ENCODE data around the gene NHERF2. TPM values are rescaled to one million over a fixed set of nuclear protein-coding genes. Genes with fewer than 3 reads are reported as not detected.
A peak's percentile ranks its signal among the peaks of the same experiment; 100 is the strongest.

Gene NHERF2
- total RNA-seq, 2 donors from 2014 or later: 66.0 to 84.1 TPM

GRCh38 chr16:2045965-2046892 is 19.5 kb downstream of the NHERF2 start:
- H3K36me3 ChIP-seq: peaks cover 4% of the 10 kb centered on the region
- DNase-seq (ENCODE audit: low spot score) (no peak), ATAC-seq (ENCODE audit: insufficient number of reproducible peaks, low FRiP score, low read depth) (no peak)
- no peaks in the 10 kb centered on the region for H3K9me3 ChIP-seq
- H3K27ac ChIP-seq: peak overlapping the region in 1 of 2 donors; percentile 58
- H3K27me3 ChIP-seq (replicated peaks; ENCODE audit: insufficient read depth): no peaks in the 10 kb centered on the region
- peaks cover 14 to 40% of the 10 kb centered on the region in 2 donors for H3K4me1 ChIP-seq (ENCODE audit: control insufficient read depth in 1 of 2, low read depth in 2 of 2)
- peak overlapping the region; percentile 86 for H3K4me3 ChIP-seq
- TF ChIP-seq, protein P1, sequence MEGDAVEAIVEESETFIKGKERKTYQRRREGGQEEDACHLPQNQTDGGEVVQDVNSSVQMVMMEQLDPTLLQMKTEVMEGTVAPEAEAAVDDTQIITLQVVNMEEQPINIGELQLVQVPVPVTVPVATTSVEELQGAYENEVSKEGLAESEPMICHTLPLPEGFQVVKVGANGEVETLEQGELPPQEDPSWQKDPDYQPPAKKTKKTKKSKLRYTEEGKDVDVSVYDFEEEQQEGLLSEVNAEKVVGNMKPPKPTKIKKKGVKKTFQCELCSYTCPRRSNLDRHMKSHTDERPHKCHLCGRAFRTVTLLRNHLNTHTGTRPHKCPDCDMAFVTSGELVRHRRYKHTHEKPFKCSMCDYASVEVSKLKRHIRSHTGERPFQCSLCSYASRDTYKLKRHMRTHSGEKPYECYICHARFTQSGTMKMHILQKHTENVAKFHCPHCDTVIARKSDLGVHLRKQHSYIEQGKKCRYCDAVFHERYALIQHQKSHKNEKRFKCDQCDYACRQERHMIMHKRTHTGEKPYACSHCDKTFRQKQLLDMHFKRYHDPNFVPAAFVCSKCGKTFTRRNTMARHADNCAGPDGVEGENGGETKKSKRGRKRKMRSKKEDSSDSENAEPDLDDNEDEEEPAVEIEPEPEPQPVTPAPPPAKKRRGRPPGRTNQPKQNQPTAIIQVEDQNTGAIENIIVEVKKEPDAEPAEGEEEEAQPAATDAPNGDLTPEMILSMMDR (IDR thresholded peaks at IDR 0.05): no peak

DNA sequence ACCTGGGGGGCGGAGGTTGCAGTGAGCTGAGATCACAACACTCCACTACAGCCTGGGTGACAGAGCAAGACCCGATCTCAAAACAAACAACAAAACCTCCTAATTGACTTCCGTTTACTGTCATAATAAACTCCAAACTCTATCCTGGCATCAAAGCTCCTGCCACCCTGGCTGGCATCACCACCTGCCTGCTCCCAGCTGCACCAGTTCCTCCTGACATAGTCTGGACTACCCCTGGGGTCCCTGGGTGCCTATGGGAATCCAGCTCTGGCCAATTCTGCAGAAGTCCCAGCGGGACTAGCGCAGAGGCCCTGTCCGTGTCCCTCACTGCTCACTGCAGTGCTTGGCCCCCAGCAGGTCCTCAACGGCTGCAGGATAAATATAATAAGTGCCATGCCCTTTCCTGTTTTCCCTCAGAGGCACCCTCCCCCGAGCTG is 20.2 kb downstream of the NHERF2 start:
- DNase-seq (ENCODE audit: low spot score) (no peak), ATAC-seq (ENCODE audit: insufficient number of reproducible peaks, low FRiP score, low read depth) (no peak)
- Histone ChIP-seq H3K9me3 (no peaks in the 10 kb centered on the region), H3K4me1 (ENCODE audit: control insufficient read depth in 1 of 2, low read depth in 2 of 2) (peaks cover 14 to 40% of the 10 kb centered on the region in 2 donors), H3K4me3 (peak overlapping the region; percentile 86), H3K27ac (peak overlapping the region; percentile 54 to 58), H3K36me3 (peaks cover 4% of the 10 kb centered on the region), H3K27me3 (replicated peaks; ENCODE audit: insufficient read depth) (no peaks in the 10 kb centered on the region)
- TF ChIP-seq, protein P1 (IDR thresholded peaks at IDR 0.05): no peak

GRCh38 chr16:2047330-2048115 is 20.8 kb downstream of the NHERF2 start, which contains the start of the genes NTHL1 and TSC2:
Gene NTHL1, minus strand, starts transcription at chr16:2047834. Its CDS starts 11 bp downstream, at chr16:2047823.
Gene TSC2, plus strand, starts transcription at chr16:2047985. Its CDS starts 631 bp downstream, at chr16:2048616.
- H3K36me3 ChIP-seq: peaks cover 6% of the 10 kb centered on the region
- peak within 1 kb of the TSS; percentile 54 to 58 for H3K27ac ChIP-seq
- no peaks in the 10 kb centered on the region for H3K9me3 ChIP-seq
- peak within 1 kb of the TSS; percentile 86 for H3K4me3 ChIP-seq
- peaks cover 14 to 40% of the 10 kb centered on the region in 2 donors for H3K4me1 ChIP-seq (ENCODE audit: control insufficient read depth in 1 of 2, low read depth in 2 of 2)
- no peaks in the 10 kb centered on the region for H3K27me3 ChIP-seq (replicated peaks; ENCODE audit: insufficient read depth)
- peak; percentile 79 for DNase-seq (ENCODE audit: low spot score)
- ATAC-seq (ENCODE audit: insufficient number of reproducible peaks, low FRiP score, low read depth): peak; percentile 90
- TF ChIP-seq, protein P1 (IDR thresholded peaks at IDR 0.05): peak; percentile 31

- no peak for DNase-seq (ENCODE audit: low spot score)
- H3K36me3 ChIP-seq: peaks cover 12% of the 10 kb centered on the region
- H3K4me3 ChIP-seq: peak overlapping the region; percentile 86
- ATAC-seq (ENCODE audit: insufficient number of reproducible peaks, low FRiP score, low read depth): no peak
- H3K4me1 ChIP-seq (ENCODE audit: control insufficient read depth in 1 of 2, low read depth in 2 of 2): peaks cover 14 to 40% of the 10 kb centered on the region in 2 donors
- TF ChIP-seq, protein P1 (IDR thresholded peaks at IDR 0.05): no peak
- no peaks in the 10 kb centered on the region for H3K27me3 ChIP-seq (replicated peaks; ENCODE audit: insufficient read depth)
- H3K9me3 ChIP-seq: no peaks in the 10 kb centered on the region
- H3K27ac ChIP-seq: peak overlapping the region in 1 of 2 donors; percentile 58
These were observed 21.4 kb downstream of the NHERF2 start for GRCh38 chr16:2048116-2048543.
